Breast epithelium (tissue), 4 donors: ENCODE measurements around the gene PIP5K1B. TPM values are rescaled to one million over a fixed set of nuclear protein-coding genes. Genes with fewer than 3 reads are reported as not detected.
A peak's percentile ranks its signal among the peaks of the same experiment; 100 is the strongest.

Experiments
- DNase-seq, 2 donors: peaks; one replicate each; pipeline ENCODE4 v3.0.0-alpha.2; 2019; ENCODE audit warnings: low spot score in 2 of 2
- H3K27ac ChIP-seq, 2 donors: fragments of 200-600 bp; sonication (generic) in 1 of 2; one replicate each; pipeline ENCODE4 v1.5.1; 2016 to 2019; ENCODE audit warnings: mild to moderate bottlenecking in 1 of 2
- H3K27me3 ChIP-seq, 2 donors: fragments of 200-600 bp; sonication (generic) in 1 of 2; one replicate each; pipeline versions ENCODE4 v1.5.1 to v1.6.0; 2017 to 2019; ENCODE audit warnings: control low read depth in 1 of 2, mild to moderate bottlenecking in 1 of 2
- H3K36me3 ChIP-seq: fragments of 200-600 bp; one replicate; pipeline ENCODE4 v1.5.1; 2019
- H3K4me1 ChIP-seq, 2 donors: fragments of 200-600 bp; sonication (generic); one replicate each; pipeline ENCODE4 v1.5.1; 2016 to 2019; ENCODE audit warnings: control low read depth in 1 of 2
- H3K4me3 ChIP-seq, 3 donors: fragments of 200-600 bp; sonication (generic); 1 replicate in 2 of 3; 2 replicates in 1 of 3; pipeline ENCODE4 v1.5.1; 2016 to 2019; ENCODE audit warnings: mild to moderate bottlenecking in 3 of 3, moderate library complexity in 2 of 3
- H3K9me3 ChIP-seq, 2 donors: fragments of 200-600 bp; sonication (generic) in 1 of 2; one replicate each; pipeline ENCODE4 v1.5.1; 2016 to 2019; ENCODE audit warnings: control low read depth in 1 of 2
- POLR2A ChIP-seq: fragments of 450-650 bp; IDR thresholded peaks from one replicate; pipeline ENCODE4 v1.6.1; 2016; ENCODE audit warnings: antibody characterized with exemption, mild to moderate bottlenecking, moderate library complexity
- POLR2AphosphoS5 ChIP-seq, 3 donors: sonication (generic); formaldehyde crosslinking; IDR thresholded peaks; one replicate each; pipeline ENCODE4 v1.6.1; 2017; ENCODE audit warnings: antibody characterized with exemption in 3 of 3
- intact Hi-C: fragments of 100-400 bp; cut with DNase I; formaldehyde crosslinking; loops from one replicate; pipeline ENCODE4 v1.15.1; 2023; ENCODE audit warnings: low total_unique reads
- total RNA-seq, 3 donors: library from RNA; depleted of rRNA; stranded (reverse); fragments of >200 nt; gene quantifications; one replicate each; pipeline ENCODE4 v1.1.0, GENCODE V29; 2016
- TF ChIP-seq, protein P1 (sequence below), 3 donors: fragments of 450-650 bp; IDR thresholded peaks; one replicate each; pipeline ENCODE4 v1.5.1; 2016 to 2017; ENCODE audit warnings: antibody characterized with exemption in 3 of 3, mild to moderate bottlenecking in 3 of 3, moderate library complexity in 3 of 3

The PIP5K1B gene
- total RNA-seq, 3 donors from 2014 or later = 0.80 to 11.1 (median 9.8) TPM

DNA sequence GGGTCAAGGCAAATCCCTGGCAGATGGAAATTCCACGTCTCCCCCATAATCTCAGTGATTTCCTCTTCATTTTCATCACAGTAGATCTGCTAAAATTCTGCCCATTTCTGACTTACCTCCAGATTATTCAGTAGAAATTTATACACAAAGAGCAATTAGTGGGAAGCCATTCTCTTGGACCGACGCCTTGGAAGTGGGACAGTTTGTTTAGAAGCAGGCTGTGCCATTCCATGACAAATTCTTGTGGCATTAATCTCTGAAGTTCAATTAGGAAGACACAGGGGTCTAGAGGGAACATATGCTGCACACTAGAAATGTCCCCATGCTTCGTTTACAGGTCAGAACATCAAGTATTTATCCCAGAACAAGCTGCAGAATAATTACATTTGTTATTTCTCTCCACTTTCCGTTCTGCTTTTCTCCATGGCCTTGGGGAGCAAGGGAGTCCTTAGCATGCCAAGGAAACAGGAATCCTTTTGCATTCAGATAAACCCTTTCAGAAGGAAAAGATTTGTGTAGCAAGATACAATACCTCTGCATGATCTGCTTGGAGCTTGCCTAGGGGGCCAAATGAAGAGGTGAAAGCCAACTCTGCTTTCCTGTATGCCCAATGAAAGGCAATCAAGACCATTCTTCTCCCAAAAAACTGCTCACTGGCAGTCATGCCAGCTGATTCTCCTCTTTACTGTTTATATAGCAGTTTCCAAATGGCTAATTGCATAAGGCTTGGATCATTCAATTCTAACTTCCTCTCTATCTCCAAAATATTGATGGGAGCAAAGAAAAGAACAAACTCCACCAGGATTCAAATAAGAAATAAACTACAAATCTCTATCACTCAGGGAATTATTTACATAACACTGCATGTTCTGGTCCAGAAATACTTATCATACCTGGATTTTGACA is 311.4 kb downstream of the PIP5K1B start:
- H3K4me3 ChIP-seq = no peak overlapping the region
- intact Hi-C loops = no loop called here
- no peak for DNase-seq
- no peak for TF ChIP-seq POLR2AphosphoS5 (IDR thresholded peaks at IDR 0.05)
- TF ChIP-seq, protein P1, sequence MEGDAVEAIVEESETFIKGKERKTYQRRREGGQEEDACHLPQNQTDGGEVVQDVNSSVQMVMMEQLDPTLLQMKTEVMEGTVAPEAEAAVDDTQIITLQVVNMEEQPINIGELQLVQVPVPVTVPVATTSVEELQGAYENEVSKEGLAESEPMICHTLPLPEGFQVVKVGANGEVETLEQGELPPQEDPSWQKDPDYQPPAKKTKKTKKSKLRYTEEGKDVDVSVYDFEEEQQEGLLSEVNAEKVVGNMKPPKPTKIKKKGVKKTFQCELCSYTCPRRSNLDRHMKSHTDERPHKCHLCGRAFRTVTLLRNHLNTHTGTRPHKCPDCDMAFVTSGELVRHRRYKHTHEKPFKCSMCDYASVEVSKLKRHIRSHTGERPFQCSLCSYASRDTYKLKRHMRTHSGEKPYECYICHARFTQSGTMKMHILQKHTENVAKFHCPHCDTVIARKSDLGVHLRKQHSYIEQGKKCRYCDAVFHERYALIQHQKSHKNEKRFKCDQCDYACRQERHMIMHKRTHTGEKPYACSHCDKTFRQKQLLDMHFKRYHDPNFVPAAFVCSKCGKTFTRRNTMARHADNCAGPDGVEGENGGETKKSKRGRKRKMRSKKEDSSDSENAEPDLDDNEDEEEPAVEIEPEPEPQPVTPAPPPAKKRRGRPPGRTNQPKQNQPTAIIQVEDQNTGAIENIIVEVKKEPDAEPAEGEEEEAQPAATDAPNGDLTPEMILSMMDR (IDR thresholded peaks at IDR 0.05) = no peak
- no peak for TF ChIP-seq POLR2A
- no peaks in the 10 kb centered on the region for H3K27me3 ChIP-seq
- no peaks in the 10 kb centered on the region for H3K9me3 ChIP-seq
- no peak overlapping the region for H3K27ac ChIP-seq
- no peaks in the 10 kb centered on the region for H3K36me3 ChIP-seq
- H3K4me1 ChIP-seq = no peaks in the 10 kb centered on the region

DNA sequence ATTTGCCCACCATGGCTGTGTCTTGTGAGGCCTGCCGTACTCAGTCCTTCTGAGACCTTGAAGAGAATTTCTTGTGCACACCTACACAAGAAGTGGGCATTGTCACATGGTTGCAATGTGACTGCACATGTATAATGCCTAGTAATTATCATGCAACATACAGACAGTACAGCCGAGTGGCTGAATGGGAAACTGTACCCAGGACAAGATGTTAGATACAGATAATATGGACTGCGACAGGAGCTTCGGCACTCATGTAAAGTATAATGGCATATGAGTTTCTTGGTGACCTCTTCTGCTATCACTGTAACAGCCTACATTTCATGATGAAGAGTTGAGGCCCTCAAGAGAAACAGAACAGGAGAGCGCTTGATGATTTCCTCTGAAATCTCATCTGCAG is 313.7 kb downstream of the PIP5K1B start:
- no peak overlapping the region for H3K4me3 ChIP-seq
- no peak for DNase-seq
- no peaks in the 10 kb centered on the region for H3K9me3 ChIP-seq
- intact Hi-C loops = no loop called here
- no peaks in the 10 kb centered on the region for H3K4me1 ChIP-seq
- no peak overlapping the region for H3K27ac ChIP-seq
- no peaks in the 10 kb centered on the region for H3K36me3 ChIP-seq
- no peaks in the 10 kb centered on the region for H3K27me3 ChIP-seq
- no peak for TF ChIP-seq POLR2AphosphoS5 (IDR thresholded peaks at IDR 0.05)
- TF ChIP-seq POLR2A = no peak
- TF ChIP-seq, protein P1 (IDR thresholded peaks at IDR 0.05) = no peak

DNA sequence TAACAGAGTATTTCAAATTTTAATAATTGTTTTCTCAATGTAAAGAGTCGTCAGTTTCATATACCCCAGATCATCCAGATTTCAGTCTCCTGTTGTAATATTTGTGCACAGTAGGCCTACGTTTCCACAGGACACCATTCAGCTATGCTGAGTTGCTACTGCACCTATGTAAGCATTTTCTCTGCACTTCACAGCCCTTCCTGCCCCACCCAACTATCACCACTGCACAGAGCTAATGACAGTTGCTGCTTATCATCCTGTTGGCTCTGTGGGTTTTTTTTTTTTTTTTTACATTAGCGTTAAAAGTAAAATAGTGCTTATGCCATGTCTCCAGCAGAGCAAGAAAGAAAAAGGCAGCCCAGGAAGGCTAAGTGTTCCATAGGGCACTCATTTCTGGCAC is 314.8 kb downstream of the PIP5K1B start:
- H3K4me1 ChIP-seq = no peaks in the 10 kb centered on the region
- TF ChIP-seq, protein P1 (IDR thresholded peaks at IDR 0.05) = no peak
- TF ChIP-seq POLR2A (no peak), POLR2AphosphoS5 (IDR thresholded peaks at IDR 0.05) (no peak)
- intact Hi-C loops = no loop called here

DNA sequence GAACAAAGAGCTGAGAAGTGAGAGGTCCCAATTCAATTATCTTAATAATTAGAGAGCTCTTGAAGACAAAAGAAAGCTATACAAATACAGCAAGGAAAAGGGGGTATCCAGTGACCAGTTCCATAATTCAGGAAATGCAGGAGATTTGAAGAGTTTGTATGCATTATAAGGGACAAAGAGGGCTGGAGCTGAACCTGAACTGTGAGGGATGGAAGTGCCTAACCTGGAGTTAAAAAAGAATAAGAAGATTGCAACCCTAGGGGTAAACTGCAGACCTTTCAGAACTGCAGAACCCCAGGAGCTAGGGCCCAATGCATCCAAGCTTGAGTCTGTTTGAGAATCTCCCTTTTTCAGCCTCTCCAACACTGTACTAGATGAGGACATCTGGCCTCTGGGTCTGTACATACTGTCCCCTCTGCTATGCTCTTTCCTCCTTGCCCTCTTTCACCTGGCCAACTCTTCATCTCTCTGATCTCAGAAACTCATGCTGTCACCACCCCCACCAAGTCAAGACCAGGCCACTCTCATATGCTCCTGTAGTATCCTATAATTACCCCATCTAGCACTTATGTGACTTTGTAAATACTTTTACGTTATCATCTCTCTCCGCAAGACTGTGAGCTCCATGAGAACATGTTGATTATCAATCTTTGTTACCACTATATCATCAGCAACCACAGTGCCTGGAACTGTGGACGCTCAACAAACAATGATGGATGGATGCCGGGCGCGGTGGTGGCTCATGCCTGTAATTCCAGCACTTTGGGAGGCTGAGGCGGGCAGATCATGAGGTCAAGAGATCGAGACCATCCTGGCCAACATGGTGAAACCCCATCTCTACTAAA is 315.5 kb downstream of the PIP5K1B start:
- Histone ChIP-seq H3K9me3 (no peaks in the 10 kb centered on the region), H3K36me3 (no peaks in the 10 kb centered on the region), H3K27ac (no peak overlapping the region), H3K4me3 (no peak overlapping the region), H3K4me1 (no peaks in the 10 kb centered on the region), H3K27me3 (no peaks in the 10 kb centered on the region)
- intact Hi-C loops = no loop called here
- DNase-seq = no peak
- TF ChIP-seq POLR2AphosphoS5 (IDR thresholded peaks at IDR 0.05) (no peak), POLR2A (no peak)
- TF ChIP-seq, protein P1 (IDR thresholded peaks at IDR 0.05) = no peak

More for the DNA sequence above, 314.8 kb downstream of the PIP5K1B start:
- H3K4me3 ChIP-seq = no peak overlapping the region
- H3K9me3 ChIP-seq = no peaks in the 10 kb centered on the region
- no peak overlapping the region for H3K27ac ChIP-seq
- H3K27me3 ChIP-seq = no peaks in the 10 kb centered on the region
- no peaks in the 10 kb centered on the region for H3K36me3 ChIP-seq
- no peak for DNase-seq

DNA sequence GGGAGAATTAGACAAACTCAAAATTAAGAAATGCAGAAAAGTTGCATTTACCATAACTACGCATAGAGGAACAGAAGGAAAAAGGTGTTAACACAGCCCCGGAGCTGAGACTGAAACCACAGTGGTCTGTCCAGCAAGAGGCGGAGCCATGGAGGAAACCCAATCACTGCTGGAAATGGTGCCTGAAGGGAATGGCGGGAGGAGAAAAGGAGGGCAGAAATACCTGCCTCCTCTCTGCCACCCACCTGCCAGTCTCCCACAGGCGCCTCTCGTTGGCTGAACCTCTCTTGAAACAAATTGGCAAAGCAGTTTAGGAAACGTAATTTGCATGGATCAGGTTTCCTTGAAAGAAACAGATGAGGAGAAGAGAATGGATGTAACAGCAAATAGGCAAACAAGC is 318.6 kb downstream of the PIP5K1B start:
- H3K4me3 ChIP-seq = peak overlapping the region in 2 of 3 donors; percentile 33 to 48
- H3K27me3 ChIP-seq = no peaks in the 10 kb centered on the region
- intact Hi-C loops = no loop called here
- H3K4me1 ChIP-seq = no peaks in the 10 kb centered on the region
- H3K27ac ChIP-seq = no peak overlapping the region
- TF ChIP-seq POLR2AphosphoS5 (IDR thresholded peaks at IDR 0.05) = no peak
- TF ChIP-seq POLR2A = no peak
- TF ChIP-seq, protein P1 (IDR thresholded peaks at IDR 0.05) = no peak
- DNase-seq = no peak
- H3K9me3 ChIP-seq = no peaks in the 10 kb centered on the region
- H3K36me3 ChIP-seq = no peaks in the 10 kb centered on the region
